ENCODE measurements around the gene RELA.
A peak's percentile ranks its signal among the peaks of the same experiment; 100 is the strongest.

DNA sequence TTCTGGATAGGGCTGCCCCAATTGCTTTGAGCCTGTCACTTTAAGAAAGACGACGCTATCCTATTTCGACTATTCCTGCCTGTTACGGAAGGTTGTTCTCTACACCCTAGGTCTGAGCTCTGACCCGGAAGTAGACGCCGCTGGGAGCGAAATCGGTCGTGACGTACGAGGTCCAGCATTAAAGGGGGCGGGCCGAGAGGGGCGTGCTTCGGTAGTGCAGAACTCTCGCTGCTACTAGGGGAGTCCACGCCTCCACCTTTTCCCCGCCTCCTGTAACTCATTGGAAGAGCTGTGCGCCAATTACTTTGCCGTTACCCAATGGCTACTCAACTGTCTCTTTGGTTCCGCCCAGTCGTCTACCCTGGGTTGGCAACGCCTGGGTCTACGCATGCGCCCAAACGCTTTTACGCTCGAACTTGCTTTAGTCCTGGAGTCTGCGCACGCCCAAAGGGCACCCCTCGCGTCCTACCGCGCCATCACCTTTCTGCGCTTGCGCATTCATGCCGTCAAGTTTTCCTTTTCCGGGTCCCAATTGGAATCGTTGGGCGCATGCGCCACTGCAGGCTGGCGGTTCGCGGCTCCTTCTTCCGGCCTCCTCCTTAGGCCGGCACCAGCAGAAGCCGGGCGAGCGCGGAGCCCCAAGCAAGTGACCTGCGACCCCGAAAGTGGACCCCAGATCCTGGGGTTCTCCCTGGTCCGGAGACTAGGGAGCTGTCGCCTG, 47.3 kb downstream of the RELA start, which contains the start of gene PCNX3:
- TF ChIP-seq, protein P1, sequence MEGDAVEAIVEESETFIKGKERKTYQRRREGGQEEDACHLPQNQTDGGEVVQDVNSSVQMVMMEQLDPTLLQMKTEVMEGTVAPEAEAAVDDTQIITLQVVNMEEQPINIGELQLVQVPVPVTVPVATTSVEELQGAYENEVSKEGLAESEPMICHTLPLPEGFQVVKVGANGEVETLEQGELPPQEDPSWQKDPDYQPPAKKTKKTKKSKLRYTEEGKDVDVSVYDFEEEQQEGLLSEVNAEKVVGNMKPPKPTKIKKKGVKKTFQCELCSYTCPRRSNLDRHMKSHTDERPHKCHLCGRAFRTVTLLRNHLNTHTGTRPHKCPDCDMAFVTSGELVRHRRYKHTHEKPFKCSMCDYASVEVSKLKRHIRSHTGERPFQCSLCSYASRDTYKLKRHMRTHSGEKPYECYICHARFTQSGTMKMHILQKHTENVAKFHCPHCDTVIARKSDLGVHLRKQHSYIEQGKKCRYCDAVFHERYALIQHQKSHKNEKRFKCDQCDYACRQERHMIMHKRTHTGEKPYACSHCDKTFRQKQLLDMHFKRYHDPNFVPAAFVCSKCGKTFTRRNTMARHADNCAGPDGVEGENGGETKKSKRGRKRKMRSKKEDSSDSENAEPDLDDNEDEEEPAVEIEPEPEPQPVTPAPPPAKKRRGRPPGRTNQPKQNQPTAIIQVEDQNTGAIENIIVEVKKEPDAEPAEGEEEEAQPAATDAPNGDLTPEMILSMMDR (IDR thresholded peaks at IDR 0.05) = peak in 1 of 6 experiments; percentile 28
- TF ChIP-seq POLR2AphosphoS5 (IDR thresholded peaks at IDR 0.05) = peak; percentile 59 to 80

Data from upper lobe of left lung (tissue), 4 donors.